Neural progenitor cell (in vitro differentiated cells): ENCODE results near the gene CDC42. TPM values are rescaled to one million over a fixed set of nuclear protein-coding genes. Genes with fewer than 3 reads are reported as not detected.
"Not testable (repeated sequence)": the region's sequence is repeated elsewhere in the genome, so short reads cannot be mapped to it uniquely, and the experiment has no call there.

ENCODE experiments used
- DNase-seq: peaks from one replicate; pipeline ENCODE4 v3.0.0-alpha.2; 2016; ENCODE audit warnings: low spot score
- H2AFZ ChIP-seq: fragments of 200-600 bp; sonication (generic); replicated peaks from 2 replicates; pipeline ENCODE4 v1.6.1; 2016; ENCODE audit warnings: antibody characterized with exemption
- H3F3A ChIP-seq: fragments of 200-600 bp; sonication (generic); 2 replicates; pipeline ENCODE4 v1.6.1; 2016; ENCODE audit warnings: antibody characterized with exemption, low read depth
- H3K27ac ChIP-seq: fragments of 200-600 bp; sonication (generic); 2 replicates; pipeline ENCODE4 v1.5.1; 2016; ENCODE audit warnings: mild to moderate bottlenecking
- H3K27me3 ChIP-seq: fragments of 200-600 bp; sonication (generic); 2 replicates; pipeline ENCODE4 v1.6.1; 2016; ENCODE audit warnings: mild to moderate bottlenecking, moderate library complexity
- H3K36me3 ChIP-seq: fragments of 200-600 bp; sonication (generic); 2 replicates; pipeline ENCODE4 v1.5.1; 2016
- H3K4me1 ChIP-seq: fragments of 200-600 bp; sonication (generic); 2 replicates; pipeline ENCODE4 v1.6.1; 2016; ENCODE audit warnings: mixed run types
- H3K4me2 ChIP-seq: fragments of 200-600 bp; sonication (generic); 2 replicates; pipeline ENCODE4 v1.6.1; 2016
- H3K4me3 ChIP-seq: fragments of 200-600 bp; sonication (generic); 2 replicates; pipeline ENCODE4 v1.5.1; 2016
- H3K79me2 ChIP-seq: fragments of 200-600 bp; sonication (generic); 2 replicates; pipeline ENCODE4 v1.6.1; 2016; ENCODE audit warnings: low read depth
- H3K9ac ChIP-seq: fragments of 200-600 bp; sonication (generic); 2 replicates; pipeline ENCODE4 v1.6.1; 2016
- H3K9me3 ChIP-seq: fragments of 200-600 bp; sonication (generic); 2 replicates; pipeline ENCODE4 v1.5.1; 2016; ENCODE audit warnings: low read depth
- H4K20me1 ChIP-seq: fragments of 200-600 bp; sonication (generic); 2 replicates; pipeline ENCODE4 v1.6.1; 2016; ENCODE audit warnings: low read depth
- H3K27ac Mint-ChIP-seq: 3 replicates; pipeline ENCODE4 v1.8.0; 2021; ENCODE audit warnings: mixed read lengths
- H3K27me3 Mint-ChIP-seq: 2 replicates; pipeline ENCODE4 v1.8.0; 2022; ENCODE audit warnings: low read depth, mild to moderate bottlenecking, inconsistent platforms, moderate library complexity, mixed read lengths; ENCODE audit not compliant: insufficient read depth
- H3K36me3 Mint-ChIP-seq: 3 replicates; pipeline ENCODE4 v1.8.0; 2021; ENCODE audit warnings: mixed read lengths
- H3K4me1 Mint-ChIP-seq: 3 replicates; pipeline ENCODE4 v1.8.0; 2021; ENCODE audit warnings: mixed read lengths
- H3K4me3 Mint-ChIP-seq: 3 replicates; pipeline ENCODE4 v1.8.0; 2021; ENCODE audit warnings: mild to moderate bottlenecking, moderate library complexity, mixed read lengths
- H3K9me3 Mint-ChIP-seq: 3 replicates; pipeline ENCODE4 v1.8.0; 2020; ENCODE audit warnings: mixed read lengths
- CTCF ChIP-seq: fragments of 200-600 bp; sonication (generic); IDR thresholded peaks from 2 replicates; pipeline ENCODE4 v1.5.1; 2017; ENCODE audit warnings: antibody characterized with exemption, mild to moderate bottlenecking
- EZH2 ChIP-seq: fragments of 200-600 bp; sonication (generic); IDR thresholded peaks from 2 replicates; pipeline ENCODE4 v1.6.1; 2017; ENCODE audit warnings: antibody characterized with exemption, mild to moderate bottlenecking, moderate library complexity
- EZH2phosphoT487 ChIP-seq: fragments of 200-600 bp; sonication (generic); IDR thresholded peaks from 2 replicates; pipeline ENCODE4 v1.6.1; 2017; ENCODE audit warnings: antibody characterized with exemption
- total RNA-seq: library from RNA; depleted of rRNA; stranded (reverse); fragments of >200 nt; gene quantifications from 2 replicates; pipeline ENCODE4 v1.2.3, GENCODE V29; 2015; ENCODE audit warnings: low replicate concordance

CDC42 gene
- total RNA-seq, 1 donor from 2014 or later: 348 TPM

- TF ChIP-seq EZH2 (no peak), CTCF (no peak), EZH2phosphoT487 (no peak)
- Histone ChIP-seq H3F3A (peaks cover 11% of the 10 kb centered on the region), H3K27me3 (no peaks in the 10 kb centered on the region), H2AFZ (no peak overlapping the region), H3K27ac (no peak overlapping the region), H4K20me1 (peaks cover 81% of the 10 kb centered on the region), H3K79me2 (peaks cover 68% of the 10 kb centered on the region), H3K9me3 (no peaks in the 10 kb centered on the region), H3K4me1 (peaks cover 26% of the 10 kb centered on the region), H3K4me3 (no peak overlapping the region), H3K4me2 (peak overlapping the region; percentile 33), H3K36me3 (no peaks in the 10 kb centered on the region), H3K9ac (no peak overlapping the region)
- H3K36me3 Mint-ChIP-seq: peaks cover 30% of the 10 kb centered on the region
- peak; percentile 34 for DNase-seq
- no peaks in the 10 kb centered on the region for H3K27me3 Mint-ChIP-seq
- peaks cover 23% of the 10 kb centered on the region for H3K4me1 Mint-ChIP-seq
- H3K9me3 Mint-ChIP-seq: no peaks in the 10 kb centered on the region
- no peak overlapping the region for H3K4me3 Mint-ChIP-seq
- no peak overlapping the region for H3K27ac Mint-ChIP-seq
Measured at GRCh38 chr1:22089787-22090186, 37.3 kb downstream of the CDC42 start.

- Mint-ChIP-seq H3K36me3 (peaks cover 27% of the 10 kb centered on the region), H3K27ac (no peak overlapping the region), H3K9me3 (no peaks in the 10 kb centered on the region), H3K4me1 (peaks cover 23% of the 10 kb centered on the region), H3K27me3 (no peaks in the 10 kb centered on the region), H3K4me3 (no peak overlapping the region)
- Histone ChIP-seq H2AFZ (no peak overlapping the region), H3K9ac (no peak overlapping the region), H3K4me3 (no peak overlapping the region), H3K36me3 (no peaks in the 10 kb centered on the region), H3K9me3 (no peaks in the 10 kb centered on the region), H4K20me1 (peaks cover 72% of the 10 kb centered on the region), H3K27me3 (no peaks in the 10 kb centered on the region), H3K4me2 (no peak overlapping the region), H3K4me1 (peaks cover 26% of the 10 kb centered on the region), H3F3A (peaks cover 7% of the 10 kb centered on the region), H3K79me2 (peaks cover 60% of the 10 kb centered on the region), H3K27ac (no peak overlapping the region)
- TF ChIP-seq CTCF (no peak), EZH2phosphoT487 (no peak), EZH2 (no peak)
- DNase-seq: no peak
Measured at GRCh38 chr1:22090867-22091266, 38.4 kb downstream of the CDC42 start.

GRCh38 chr1:22092026-22092768 is 39.7 kb downstream of the CDC42 start:
- H3K4me3 ChIP-seq, H3K9me3 Mint-ChIP-seq, H3F3A ChIP-seq, H3K27ac Mint-ChIP-seq, H3K9ac ChIP-seq, H3K4me2 ChIP-seq, H3K27me3 ChIP-seq, H3K27me3 Mint-ChIP-seq, H2AFZ ChIP-seq, H3K9me3 ChIP-seq, H3K27ac ChIP-seq, DNase-seq, H3K4me3 Mint-ChIP-seq, H3K36me3 ChIP-seq: not testable (repeated sequence)
- Mint-ChIP-seq H3K36me3 (peaks cover 24% of the 10 kb centered on the region), H3K4me1 (peaks cover 23% of the 10 kb centered on the region)
- H3K4me1 ChIP-seq: peaks cover 26% of the 10 kb centered on the region
- H3K79me2 ChIP-seq: peaks cover 56% of the 10 kb centered on the region
- peaks cover 59% of the 10 kb centered on the region for H4K20me1 ChIP-seq

- Histone ChIP-seq H3F3A (peaks cover 7% of the 10 kb centered on the region), H3K79me2 (peaks cover 43% of the 10 kb centered on the region), H3K9ac (no peak overlapping the region), H2AFZ (no peak overlapping the region), H3K36me3 (no peaks in the 10 kb centered on the region), H3K9me3 (no peaks in the 10 kb centered on the region), H3K4me2 (no peak overlapping the region), H4K20me1 (peaks cover 45% of the 10 kb centered on the region), H3K27ac (no peak overlapping the region), H3K4me1 (peaks cover 26% of the 10 kb centered on the region), H3K4me3 (no peak overlapping the region), H3K27me3 (no peaks in the 10 kb centered on the region)
- Mint-ChIP-seq H3K4me1 (peaks cover 23% of the 10 kb centered on the region), H3K9me3 (no peaks in the 10 kb centered on the region), H3K4me3 (no peak overlapping the region), H3K36me3 (peaks cover 25% of the 10 kb centered on the region), H3K27me3 (no peaks in the 10 kb centered on the region), H3K27ac (no peak overlapping the region)
- DNase-seq: no peak
- TF ChIP-seq EZH2phosphoT487: no peak
- no peak for TF ChIP-seq EZH2
- TF ChIP-seq CTCF: no peak
Measured at GRCh38 chr1:22093513-22093912, 41.0 kb downstream of the CDC42 start.
